GM06990 (cell line): ENCODE data around the gene PACSIN1.
"Not testable (repeated sequence)": the region's sequence is repeated elsewhere in the genome, so short reads cannot be mapped to it uniquely, and the experiment has no call there.

Experiments used
- DNase-seq: peaks from one replicate; pipeline ENCODE4 v3.0.0-alpha.2; 2011; ENCODE audit not compliant: insufficient read length; ENCODE audit errors: extremely low read depth
- H3K27me3 ChIP-seq: replicated peaks from 2 replicates; pipeline ENCODE4 v1.6.0; 2011; ENCODE audit warnings: low read length; ENCODE audit not compliant: control insufficient read depth, insufficient read depth
- H3K36me3 ChIP-seq: 2 replicates; pipeline ENCODE4 v1.5.1; 2011; ENCODE audit warnings: low read length; ENCODE audit not compliant: control insufficient read depth, insufficient read depth
- H3K4me3 ChIP-seq: replicated peaks from 2 replicates; pipeline ENCODE4 v1.5.1; 2011; ENCODE audit warnings: low read depth, mild to moderate bottlenecking, control low read depth, low read length
- TF ChIP-seq, protein P1 (sequence below): IDR thresholded peaks from 2 replicates; pipeline ENCODE4 v1.5.1; 2011; ENCODE audit warnings: low read length, control low read depth, mild to moderate bottlenecking, inconsistent platforms; ENCODE audit not compliant: insufficient read depth, poor library complexity, severe bottlenecking

PACSIN1 gene

DNA sequence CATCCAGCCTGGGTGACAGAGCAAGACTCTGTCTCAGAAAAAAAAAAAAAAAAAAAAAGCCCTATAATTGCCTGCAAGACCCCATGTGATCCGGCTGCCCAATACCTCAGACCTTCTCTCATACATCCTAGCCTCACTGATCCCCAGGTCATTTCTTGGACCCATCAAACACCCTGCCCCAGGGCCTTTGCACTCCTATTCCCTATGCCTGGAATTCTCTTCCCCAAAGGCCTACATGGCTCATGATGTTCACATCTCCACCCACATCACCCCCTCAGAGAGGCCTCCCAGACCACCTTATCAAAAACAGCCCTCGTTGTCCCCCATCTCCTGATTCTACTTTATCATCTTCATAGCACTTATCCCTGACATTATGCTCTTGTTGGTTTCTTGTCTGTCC lies 8.9 kb downstream of the PACSIN1 start:
- no peak overlapping the region for H3K4me3 ChIP-seq
- TF ChIP-seq, protein P1, sequence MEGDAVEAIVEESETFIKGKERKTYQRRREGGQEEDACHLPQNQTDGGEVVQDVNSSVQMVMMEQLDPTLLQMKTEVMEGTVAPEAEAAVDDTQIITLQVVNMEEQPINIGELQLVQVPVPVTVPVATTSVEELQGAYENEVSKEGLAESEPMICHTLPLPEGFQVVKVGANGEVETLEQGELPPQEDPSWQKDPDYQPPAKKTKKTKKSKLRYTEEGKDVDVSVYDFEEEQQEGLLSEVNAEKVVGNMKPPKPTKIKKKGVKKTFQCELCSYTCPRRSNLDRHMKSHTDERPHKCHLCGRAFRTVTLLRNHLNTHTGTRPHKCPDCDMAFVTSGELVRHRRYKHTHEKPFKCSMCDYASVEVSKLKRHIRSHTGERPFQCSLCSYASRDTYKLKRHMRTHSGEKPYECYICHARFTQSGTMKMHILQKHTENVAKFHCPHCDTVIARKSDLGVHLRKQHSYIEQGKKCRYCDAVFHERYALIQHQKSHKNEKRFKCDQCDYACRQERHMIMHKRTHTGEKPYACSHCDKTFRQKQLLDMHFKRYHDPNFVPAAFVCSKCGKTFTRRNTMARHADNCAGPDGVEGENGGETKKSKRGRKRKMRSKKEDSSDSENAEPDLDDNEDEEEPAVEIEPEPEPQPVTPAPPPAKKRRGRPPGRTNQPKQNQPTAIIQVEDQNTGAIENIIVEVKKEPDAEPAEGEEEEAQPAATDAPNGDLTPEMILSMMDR: no peak
- no peaks in the 10 kb centered on the region for H3K36me3 ChIP-seq
- DNase-seq: no peak
- no peaks in the 10 kb centered on the region for H3K27me3 ChIP-seq

DNA sequence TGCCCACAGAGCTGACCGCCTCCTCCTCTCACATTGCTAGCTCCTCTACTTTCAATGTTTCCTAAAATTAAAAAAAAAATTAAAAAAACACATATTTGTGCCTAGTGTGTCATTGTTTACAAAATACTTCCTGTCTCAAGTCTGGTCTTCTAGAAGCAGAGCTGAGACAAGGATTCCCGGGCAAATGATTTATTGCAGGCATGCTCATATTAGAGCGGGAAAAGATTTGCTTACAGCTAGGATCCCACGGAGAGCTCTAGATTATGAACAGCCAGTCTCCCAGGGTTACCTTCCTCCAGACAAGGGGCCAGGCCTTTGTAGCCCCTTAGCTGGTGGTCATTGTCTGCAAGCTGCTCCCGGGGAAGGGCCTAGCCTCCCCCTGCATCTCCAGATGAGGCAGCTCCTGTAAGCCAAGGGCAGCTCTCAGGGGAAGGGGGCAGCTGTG lies 9.4 kb downstream of the PACSIN1 start:
- no peaks in the 10 kb centered on the region for H3K27me3 ChIP-seq
- TF ChIP-seq, protein P1: no peak
- DNase-seq: no peak
- no peaks in the 10 kb centered on the region for H3K36me3 ChIP-seq
- H3K4me3 ChIP-seq: no peak overlapping the region

DNA sequence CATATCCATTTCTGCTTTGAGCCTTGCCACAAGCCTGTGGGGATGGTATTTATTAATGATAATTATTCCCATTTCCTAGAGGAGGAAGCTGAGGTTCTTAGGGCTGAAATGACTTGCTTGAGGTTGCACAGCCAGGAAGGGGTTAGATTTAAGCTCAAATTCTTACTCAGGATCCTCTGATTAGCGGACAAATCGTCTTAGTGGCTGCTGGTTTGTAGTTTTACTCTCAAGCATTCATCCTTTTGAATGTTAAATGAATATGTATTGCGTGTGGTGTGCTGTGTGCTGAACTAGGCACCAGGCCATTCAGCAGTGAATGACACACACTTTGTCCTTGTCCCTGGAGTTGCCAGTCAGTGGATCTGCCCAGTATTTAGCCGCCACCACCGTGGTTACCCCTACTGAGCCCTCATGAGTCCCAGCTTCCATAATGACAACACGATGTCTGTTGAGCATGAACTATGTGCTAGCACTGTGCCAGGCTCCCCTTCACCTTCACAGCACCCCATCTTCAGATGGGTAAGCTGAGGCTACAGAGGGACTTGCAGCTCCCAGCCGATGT lies 10.0 kb downstream of the PACSIN1 start:
- Histone ChIP-seq H3K36me3 (no peaks in the 10 kb centered on the region), H3K27me3 (no peaks in the 10 kb centered on the region), H3K4me3 (no peak overlapping the region)
- TF ChIP-seq, protein P1: no peak
- no peak for DNase-seq

DNA sequence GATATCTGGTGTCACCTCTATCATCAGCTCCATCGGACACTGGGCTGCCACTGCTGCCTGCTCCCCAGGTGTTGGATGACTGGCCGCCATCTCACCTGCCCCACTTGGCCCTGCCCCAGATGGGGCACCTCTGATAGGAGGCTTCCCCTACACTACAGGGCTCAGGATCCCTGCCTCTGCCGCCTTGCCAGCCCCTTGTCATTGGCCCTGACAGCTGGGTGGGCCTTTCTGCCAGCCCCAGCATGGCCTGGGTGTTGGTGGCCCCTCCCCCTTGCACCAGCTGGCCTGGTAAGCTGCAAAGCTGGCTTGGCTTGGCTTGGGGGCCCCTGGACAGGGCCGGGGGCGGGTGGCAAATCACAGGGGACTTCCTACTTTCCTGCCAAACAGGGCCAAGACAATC lies 10.6 kb downstream of the PACSIN1 start:
- no peak for DNase-seq
- Histone ChIP-seq H3K36me3 (no peaks in the 10 kb centered on the region), H3K27me3 (no peaks in the 10 kb centered on the region), H3K4me3 (no peak overlapping the region)
- TF ChIP-seq, protein P1: no peak

DNA sequence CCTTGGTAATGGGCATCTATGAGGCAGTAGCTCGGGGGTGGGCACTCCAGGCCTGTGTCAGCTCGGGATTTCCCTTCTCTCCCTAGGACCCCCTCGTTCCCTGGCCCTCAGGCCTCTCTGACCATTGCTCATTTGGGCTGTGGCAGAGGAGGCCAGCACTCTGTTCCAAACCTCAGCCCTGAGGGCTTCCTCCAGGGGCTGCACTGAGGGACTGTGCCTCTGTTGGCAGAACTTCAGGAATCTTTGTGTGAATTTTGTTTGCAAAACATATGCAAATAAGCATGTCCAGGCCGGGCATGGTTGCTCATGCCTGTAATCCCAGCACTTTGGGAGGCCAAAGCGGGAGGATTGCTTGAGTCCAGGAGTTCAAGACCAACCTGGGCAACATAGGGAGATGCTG lies 11.0 kb downstream of the PACSIN1 start:
- H3K4me3 ChIP-seq: no peak overlapping the region
- no peaks in the 10 kb centered on the region for H3K36me3 ChIP-seq
- H3K27me3 ChIP-seq: no peaks in the 10 kb centered on the region
- TF ChIP-seq, protein P1: no peak
- DNase-seq: no peak

DNA sequence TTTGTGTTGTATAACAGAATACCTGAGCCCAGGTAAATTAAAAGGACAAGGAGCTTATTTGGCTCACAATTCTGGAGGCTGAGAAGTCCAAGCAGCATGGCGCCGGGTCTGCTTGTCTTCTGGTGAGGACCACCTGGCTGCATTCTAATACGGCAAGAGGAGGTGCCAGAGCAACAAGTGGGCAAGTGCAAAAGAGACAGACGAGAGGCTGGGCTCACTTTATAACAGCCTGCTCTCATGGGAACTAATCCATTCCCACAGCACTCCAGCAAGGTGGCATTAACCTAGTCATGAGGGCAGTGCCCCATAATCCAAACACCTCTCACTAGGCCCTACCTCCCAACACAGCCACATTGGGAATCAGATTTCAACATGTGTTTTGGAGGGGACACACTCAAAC lies 12.9 kb downstream of the PACSIN1 start:
- H3K4me3 ChIP-seq: no peak overlapping the region
- TF ChIP-seq, protein P1: no peak

DNA sequence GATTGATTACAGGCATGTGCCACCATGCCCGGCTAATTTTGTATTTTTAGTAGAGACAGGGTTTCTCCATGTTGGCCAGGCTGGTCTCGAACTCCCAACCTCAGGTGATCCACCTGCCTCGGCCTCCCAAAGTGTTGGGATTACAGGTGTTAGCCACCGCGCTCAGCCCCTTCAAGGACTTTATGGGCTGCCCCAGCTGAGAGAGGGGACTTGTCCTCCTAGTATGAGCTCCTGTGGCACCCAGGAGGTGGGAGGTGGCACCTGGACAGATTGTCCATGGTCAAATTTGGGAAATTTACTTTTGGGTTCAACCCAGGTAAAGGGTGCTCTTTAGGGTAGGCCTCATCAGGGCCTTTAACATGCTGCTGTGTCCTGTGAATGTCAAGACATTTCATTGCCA lies 17.9 kb downstream of the PACSIN1 start:
- H3K4me3 ChIP-seq, H3K27me3 ChIP-seq, DNase-seq, H3K36me3 ChIP-seq: not testable (repeated sequence)

More for the DNA sequence above, 12.9 kb downstream of the PACSIN1 start:
- Histone ChIP-seq H3K36me3 (no peaks in the 10 kb centered on the region), H3K27me3 (no peaks in the 10 kb centered on the region)
- no peak for DNase-seq
